HFF-Myc (cell line): Measurements from ENCODE around the gene COL8A1.
A peak's percentile ranks its signal among the peaks of the same experiment; 100 is the strongest.

Experiments used
- DNase-seq: peaks from one replicate; pipeline ENCODE4 v3.0.0-alpha.2; 2011; ENCODE audit warnings: low read depth; ENCODE audit errors: extremely low read depth
- H3K4me3 ChIP-seq: replicated peaks from 2 replicates; pipeline ENCODE4 v1.5.1; 2011; ENCODE audit warnings: low read depth, mild to moderate bottlenecking, control low read depth, low read length
- TF ChIP-seq, protein P1 (sequence below): IDR thresholded peaks from 2 replicates; pipeline ENCODE4 v1.5.1; 2012; ENCODE audit warnings: mild to moderate bottlenecking, low read depth, low read length, control low read depth; ENCODE audit errors: missing control alignments

COL8A1 gene

DNA sequence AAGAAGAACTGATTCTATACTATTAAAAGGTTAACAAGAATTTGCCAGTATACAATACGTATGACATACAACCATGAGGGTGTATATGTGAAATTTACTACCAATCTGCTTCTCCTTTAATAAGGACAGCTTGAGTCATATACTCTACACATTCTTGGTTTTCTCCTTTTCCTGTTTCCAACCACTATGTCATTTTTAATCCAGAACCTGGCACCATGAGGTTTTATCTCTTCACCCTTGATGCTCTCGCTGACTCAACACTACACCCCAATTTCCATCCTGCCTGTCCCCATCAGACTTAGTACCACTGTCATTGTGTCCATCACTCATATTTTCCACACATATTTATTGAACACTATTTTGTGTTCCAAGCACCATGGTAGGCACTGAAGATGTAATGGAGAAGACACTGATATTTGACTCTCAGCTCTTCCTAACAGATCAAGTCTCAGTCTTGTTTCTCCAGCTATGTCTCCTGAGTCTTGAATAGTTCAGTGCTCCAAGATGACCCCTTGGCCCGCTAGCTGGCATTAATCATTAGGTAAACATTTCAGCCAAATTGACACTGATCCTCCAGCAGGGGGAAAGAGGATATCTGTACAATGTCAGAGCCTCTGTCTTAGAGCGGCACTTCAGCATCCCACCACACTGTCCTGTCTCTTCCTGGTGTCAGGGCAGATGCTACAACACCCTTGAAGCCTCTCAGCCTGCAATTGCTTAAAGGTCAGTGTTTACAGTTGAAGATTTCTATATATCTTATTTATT is 11.2 kb upstream of the COL8A1 start:
- no peak overlapping the region for H3K4me3 ChIP-seq
- TF ChIP-seq, protein P1, sequence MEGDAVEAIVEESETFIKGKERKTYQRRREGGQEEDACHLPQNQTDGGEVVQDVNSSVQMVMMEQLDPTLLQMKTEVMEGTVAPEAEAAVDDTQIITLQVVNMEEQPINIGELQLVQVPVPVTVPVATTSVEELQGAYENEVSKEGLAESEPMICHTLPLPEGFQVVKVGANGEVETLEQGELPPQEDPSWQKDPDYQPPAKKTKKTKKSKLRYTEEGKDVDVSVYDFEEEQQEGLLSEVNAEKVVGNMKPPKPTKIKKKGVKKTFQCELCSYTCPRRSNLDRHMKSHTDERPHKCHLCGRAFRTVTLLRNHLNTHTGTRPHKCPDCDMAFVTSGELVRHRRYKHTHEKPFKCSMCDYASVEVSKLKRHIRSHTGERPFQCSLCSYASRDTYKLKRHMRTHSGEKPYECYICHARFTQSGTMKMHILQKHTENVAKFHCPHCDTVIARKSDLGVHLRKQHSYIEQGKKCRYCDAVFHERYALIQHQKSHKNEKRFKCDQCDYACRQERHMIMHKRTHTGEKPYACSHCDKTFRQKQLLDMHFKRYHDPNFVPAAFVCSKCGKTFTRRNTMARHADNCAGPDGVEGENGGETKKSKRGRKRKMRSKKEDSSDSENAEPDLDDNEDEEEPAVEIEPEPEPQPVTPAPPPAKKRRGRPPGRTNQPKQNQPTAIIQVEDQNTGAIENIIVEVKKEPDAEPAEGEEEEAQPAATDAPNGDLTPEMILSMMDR, result peak; percentile 10

DNA sequence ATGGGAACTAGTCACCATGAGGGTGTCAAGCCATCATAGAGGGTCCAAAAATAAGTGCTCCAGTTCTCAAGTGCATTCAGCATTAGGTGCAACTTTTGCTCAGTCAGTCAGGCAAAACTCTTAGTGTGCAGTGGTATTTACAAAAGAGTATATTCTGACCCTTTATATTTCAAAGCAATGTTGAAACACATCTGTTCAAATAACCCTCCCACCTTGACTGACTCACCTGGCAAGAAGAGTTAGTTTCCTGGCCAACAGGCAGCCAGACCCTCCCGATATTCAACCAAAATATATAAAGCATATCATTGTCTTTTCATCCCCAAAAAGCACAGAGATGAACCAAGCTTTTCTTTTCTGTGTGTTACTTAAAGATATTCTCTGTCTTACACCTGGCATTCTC is 7.6 kb upstream of the COL8A1 start:
- DNase-seq, result no peak
- TF ChIP-seq, protein P1, result no peak

More for the DNA sequence above, 11.2 kb upstream of the COL8A1 start:
- no peak for DNase-seq

DNA sequence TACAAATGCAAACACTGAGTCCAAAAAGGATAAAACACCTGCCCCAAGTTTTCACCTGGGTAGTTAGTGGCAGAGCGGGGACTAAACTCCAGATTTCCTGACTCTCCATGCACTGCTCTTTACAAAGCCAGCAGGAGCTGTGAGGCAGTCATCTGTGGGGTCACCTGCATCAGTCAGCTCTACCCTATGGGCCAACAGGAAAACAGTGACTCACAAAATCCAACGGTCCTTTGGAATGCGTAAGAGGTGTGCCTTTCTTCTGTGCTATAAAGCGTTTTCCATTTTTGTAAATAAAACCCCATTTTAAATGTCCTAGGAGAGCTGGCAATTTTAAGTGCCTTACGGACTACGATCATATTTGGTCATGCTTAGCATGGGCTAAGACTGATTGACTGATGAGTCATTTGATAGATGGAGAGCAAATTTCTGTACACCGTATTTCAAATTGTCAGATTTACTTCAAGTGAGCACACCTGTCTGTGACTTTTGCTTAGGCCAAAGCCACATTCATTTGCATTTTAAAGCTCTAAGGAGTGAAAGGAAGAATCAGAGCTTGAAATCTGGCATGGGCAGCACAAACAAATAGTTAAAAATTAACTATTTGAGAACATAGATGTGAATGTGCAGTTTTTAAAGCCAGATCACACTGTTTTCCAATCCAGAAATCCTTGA is 4.4 kb upstream of the COL8A1 start:
- DNase-seq, result no peak
- H3K4me3 ChIP-seq, result no peak overlapping the region
- TF ChIP-seq, protein P1, result no peak

More for the DNA sequence above, 7.6 kb upstream of the COL8A1 start:
- H3K4me3 ChIP-seq, result no peak overlapping the region

DNA sequence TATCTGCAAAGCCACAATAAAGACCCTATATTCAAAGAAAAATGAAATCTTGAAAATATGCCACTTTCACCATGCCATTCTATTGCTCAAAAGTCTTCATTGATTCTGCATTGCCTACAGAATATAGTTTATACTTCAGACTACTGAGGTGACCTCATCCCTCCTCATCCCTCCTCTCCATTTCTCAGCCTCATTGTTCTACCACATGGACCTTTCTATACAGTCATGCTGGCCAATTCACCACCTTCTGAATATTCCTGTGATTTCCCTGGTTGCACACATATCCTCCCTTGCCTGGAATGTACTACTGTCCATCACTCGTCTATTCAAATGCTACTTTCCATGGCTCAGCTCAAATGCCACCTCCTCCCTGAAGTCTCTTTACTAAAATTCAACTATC is 3.5 kb upstream of the COL8A1 start:
- TF ChIP-seq, protein P1, result no peak

DNA sequence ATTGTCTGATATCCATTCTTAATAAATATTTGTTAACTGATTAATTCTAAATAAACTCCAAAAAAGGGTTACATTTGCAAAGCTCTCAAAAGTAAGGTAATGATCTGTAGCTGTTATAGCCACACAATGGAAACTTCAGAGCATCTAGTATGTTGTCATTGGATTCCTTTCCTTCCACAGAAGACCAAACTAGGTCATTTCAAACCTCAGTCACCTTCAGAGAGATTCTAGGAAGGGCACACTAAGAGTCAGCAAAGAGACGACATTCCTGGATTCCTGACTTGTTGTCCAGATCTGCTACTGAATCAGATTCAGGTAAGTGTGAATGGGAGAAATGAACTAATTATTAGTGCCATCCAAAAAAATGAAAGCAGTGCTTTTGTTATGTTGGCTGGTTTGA is 3.0 kb upstream of the COL8A1 start:
- no peak for DNase-seq
- H3K4me3 ChIP-seq, result no peak overlapping the region
- TF ChIP-seq, protein P1, result no peak

More for the DNA sequence above, 3.5 kb upstream of the COL8A1 start:
- no peak overlapping the region for H3K4me3 ChIP-seq
- no peak for DNase-seq

DNA sequence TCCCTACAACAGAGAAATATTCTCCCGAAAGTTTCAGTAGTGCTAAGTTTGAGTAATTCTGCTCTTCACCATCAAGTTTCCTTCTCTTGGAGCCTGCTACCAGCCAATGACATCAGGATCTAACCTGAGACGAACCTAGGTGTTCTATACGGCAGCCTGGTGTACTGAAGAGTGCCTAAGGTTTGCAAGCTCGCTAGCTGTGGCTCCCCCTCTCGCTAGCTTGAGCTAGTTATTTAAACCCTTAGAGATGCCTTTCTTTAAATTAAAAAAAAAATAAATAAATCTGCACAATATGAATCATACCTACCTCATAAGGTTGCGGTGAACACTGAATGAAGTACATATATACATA is 1.4 kb upstream of the COL8A1 start:
- DNase-seq, result no peak
- peak overlapping the region; percentile 52 for H3K4me3 ChIP-seq

More for the DNA sequence above, 1.4 kb upstream of the COL8A1 start:
- TF ChIP-seq, protein P1, result no peak
